ENCODE data around the gene SMG9. TPM values are rescaled to one million over a fixed set of nuclear protein-coding genes. Genes with fewer than 3 reads are reported as not detected.

SMG9 gene
- polyA plus RNA-seq, 1 experiment, result 14.8 TPM

DNA sequence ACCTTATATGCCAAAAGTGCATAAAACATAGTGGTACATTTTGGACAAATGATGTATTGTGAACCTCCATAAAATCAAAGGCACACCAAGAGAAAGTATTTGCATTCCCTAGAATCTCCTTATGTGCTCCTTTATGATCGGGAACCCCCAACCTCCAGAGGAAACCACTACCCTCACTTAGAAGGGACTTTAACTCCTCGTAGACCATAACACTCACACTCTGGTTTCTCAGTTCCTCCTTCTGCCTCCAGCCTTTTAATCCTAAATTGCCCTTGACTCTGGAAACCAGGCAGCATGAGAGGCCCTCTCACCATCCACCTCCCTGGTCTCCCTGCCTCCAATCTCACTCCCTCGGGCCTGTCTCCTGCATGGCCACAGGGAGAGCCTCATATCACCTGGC is 35.8 kb upstream of the SMG9 start:
- no peak for DNase-seq (ENCODE audit: low read depth)
- no peak overlapping the region for H3K4me3 ChIP-seq (ENCODE audit: low read depth, low read length)
- POLR2A ChIA-PET, result no interaction called here
- peaks cover 3% of the 10 kb centered on the region for H3K27me3 ChIP-seq (ENCODE audit: control insufficient read depth, insufficient read depth, low read length)
- CTCF ChIA-PET, result interaction anchor here (1.2 kb wide), 1 partner anchor 197 kb away, joined by 3 read pairs; no protein-coding TSS in a partner anchor
- H3K36me3 ChIP-seq (ENCODE audit: control insufficient read depth, insufficient read depth, low read length), result no peaks in the 10 kb centered on the region
- TF ChIP-seq, protein P1, sequence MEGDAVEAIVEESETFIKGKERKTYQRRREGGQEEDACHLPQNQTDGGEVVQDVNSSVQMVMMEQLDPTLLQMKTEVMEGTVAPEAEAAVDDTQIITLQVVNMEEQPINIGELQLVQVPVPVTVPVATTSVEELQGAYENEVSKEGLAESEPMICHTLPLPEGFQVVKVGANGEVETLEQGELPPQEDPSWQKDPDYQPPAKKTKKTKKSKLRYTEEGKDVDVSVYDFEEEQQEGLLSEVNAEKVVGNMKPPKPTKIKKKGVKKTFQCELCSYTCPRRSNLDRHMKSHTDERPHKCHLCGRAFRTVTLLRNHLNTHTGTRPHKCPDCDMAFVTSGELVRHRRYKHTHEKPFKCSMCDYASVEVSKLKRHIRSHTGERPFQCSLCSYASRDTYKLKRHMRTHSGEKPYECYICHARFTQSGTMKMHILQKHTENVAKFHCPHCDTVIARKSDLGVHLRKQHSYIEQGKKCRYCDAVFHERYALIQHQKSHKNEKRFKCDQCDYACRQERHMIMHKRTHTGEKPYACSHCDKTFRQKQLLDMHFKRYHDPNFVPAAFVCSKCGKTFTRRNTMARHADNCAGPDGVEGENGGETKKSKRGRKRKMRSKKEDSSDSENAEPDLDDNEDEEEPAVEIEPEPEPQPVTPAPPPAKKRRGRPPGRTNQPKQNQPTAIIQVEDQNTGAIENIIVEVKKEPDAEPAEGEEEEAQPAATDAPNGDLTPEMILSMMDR (IDR thresholded peaks at IDR 0.05; ENCODE audit: insufficient read depth, low read depth, low read length), result no peak

DNA sequence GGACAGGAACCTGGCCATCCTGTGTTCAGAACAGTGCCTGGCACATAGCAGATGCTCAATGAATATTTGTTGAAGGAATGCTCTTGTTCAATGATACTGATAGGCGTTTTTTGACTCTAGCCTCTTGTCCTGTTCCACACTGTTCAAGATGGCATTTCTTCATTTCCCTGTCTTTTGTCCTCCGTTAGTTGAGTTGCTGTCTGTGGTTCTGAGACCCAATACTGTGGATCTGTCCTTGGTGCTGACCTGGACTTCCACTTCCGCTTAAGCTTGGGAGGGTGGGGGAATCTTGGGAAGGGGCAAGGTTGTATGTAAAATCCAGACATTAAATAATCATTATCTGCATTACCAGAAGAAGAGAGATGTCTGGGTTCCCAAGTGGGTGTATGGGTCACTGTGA is 34.3 kb upstream of the SMG9 start:
- CTCF ChIA-PET, result interaction anchor here (0.6 to 2.3 kb wide), 5 partner anchors 14 to 224 kb away, joined by 3 to 7 read pairs (median 4); no protein-coding TSS in a partner anchor
- TF ChIP-seq, protein P1 (IDR thresholded peaks at IDR 0.05; ENCODE audit: insufficient read depth, low read depth, low read length), result no peak
- POLR2A ChIA-PET, result no interaction called here
- no peaks in the 10 kb centered on the region for H3K36me3 ChIP-seq (ENCODE audit: control insufficient read depth, insufficient read depth, low read length)
- no peaks in the 10 kb centered on the region; the same call in 1 of the 2 replicates for H3K27me3 ChIP-seq (ENCODE audit: control insufficient read depth, insufficient read depth, low read length)
- no peak overlapping the region for H3K4me3 ChIP-seq (ENCODE audit: low read depth, low read length)
- no peak for DNase-seq (ENCODE audit: low read depth)

DNA sequence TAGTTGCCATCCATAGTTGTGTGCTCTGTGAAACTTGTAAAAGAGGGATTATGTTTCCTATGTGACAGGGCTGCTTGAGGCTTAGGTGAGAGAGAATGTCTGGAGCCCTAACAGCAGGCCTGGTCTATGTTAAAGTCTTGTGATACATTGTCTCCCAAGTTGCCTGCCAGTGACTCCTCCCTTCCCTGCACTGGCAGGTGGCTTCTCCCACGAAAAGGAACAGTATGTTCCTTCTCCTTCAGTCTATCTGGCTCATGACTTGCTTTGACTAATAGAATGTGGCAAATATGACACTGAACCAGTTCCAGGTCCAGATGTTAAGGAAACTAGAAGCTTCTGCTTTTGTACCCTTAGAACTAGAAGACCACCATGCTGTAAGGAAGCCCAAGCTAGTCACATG is 31.9 kb upstream of the SMG9 start:
- no peak for DNase-seq (ENCODE audit: low read depth)
- H3K27me3 ChIP-seq (ENCODE audit: control insufficient read depth, insufficient read depth, low read length), result no peaks in the 10 kb centered on the region
- ChIA-PET CTCF (interaction anchor here (0.7 to 4.0 kb wide), 3 partner anchors 10 to 42 kb away, joined by 3 to 70 read pairs (median 4); no protein-coding TSS in a partner anchor), POLR2A (no interaction called here)
- H3K4me3 ChIP-seq (ENCODE audit: low read depth, low read length), result no peak overlapping the region
- no peaks in the 10 kb centered on the region for H3K36me3 ChIP-seq (ENCODE audit: control insufficient read depth, insufficient read depth, low read length)
- TF ChIP-seq, protein P1 (IDR thresholded peaks at IDR 0.05; ENCODE audit: insufficient read depth, low read depth, low read length), result no peak

DNA sequence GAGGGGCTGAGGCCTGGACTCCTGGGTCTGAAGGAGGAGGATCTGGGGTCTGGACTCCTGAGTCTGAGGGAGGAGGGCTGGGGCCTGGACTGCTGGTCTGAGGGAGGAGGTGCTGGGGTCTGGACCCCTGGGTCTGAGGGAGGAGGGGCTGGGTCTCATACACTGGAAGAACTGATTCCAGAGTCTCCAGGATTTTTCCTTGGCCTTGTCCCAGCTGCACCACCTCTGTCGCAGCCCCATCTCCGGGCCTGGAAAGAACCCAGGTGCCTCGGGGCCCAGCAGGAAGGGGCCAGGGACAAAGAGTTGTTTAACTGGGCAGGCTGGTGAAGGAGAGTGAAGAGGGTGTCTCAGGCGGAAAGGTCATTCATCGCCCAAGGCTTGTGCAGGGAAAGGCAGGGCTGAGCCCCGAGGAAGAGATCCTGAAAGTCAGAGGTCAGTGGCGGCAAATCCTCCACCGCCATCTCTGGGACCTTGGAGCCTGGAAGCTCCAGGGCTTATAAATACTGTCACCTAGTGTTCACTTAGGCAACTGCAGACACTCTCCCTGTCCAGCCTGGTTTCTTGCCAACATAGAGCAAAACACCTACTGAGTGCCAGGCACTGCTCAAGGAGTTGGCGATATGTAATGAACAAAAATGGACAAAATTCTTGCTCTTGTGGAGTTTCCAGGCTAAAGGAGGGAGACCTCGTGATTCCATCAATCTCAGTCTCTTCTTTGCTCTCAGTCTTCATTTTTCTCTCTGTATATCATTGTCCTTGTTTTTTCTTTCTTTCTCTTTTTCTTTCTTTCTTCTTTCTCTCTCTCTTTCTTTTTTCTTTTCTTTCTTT is 30.4 kb upstream of the SMG9 start:
- no peak overlapping the region for H3K4me3 ChIP-seq (ENCODE audit: low read depth, low read length)
- POLR2A ChIA-PET, result no interaction called here
- no peaks in the 10 kb centered on the region for H3K27me3 ChIP-seq (ENCODE audit: control insufficient read depth, insufficient read depth, low read length)
- H3K36me3 ChIP-seq (ENCODE audit: control insufficient read depth, insufficient read depth, low read length), result no peaks in the 10 kb centered on the region
- CTCF ChIA-PET, result interaction anchor here (0.7 to 4.0 kb wide), 23 partner anchors 8 to 231 kb away, joined by 3 to 70 read pairs (median 5); no protein-coding TSS in a partner anchor
- no peak for DNase-seq (ENCODE audit: low read depth)
- TF ChIP-seq, protein P1 (IDR thresholded peaks at IDR 0.05; ENCODE audit: insufficient read depth, low read depth, low read length), result peak; percentile 100

DNA sequence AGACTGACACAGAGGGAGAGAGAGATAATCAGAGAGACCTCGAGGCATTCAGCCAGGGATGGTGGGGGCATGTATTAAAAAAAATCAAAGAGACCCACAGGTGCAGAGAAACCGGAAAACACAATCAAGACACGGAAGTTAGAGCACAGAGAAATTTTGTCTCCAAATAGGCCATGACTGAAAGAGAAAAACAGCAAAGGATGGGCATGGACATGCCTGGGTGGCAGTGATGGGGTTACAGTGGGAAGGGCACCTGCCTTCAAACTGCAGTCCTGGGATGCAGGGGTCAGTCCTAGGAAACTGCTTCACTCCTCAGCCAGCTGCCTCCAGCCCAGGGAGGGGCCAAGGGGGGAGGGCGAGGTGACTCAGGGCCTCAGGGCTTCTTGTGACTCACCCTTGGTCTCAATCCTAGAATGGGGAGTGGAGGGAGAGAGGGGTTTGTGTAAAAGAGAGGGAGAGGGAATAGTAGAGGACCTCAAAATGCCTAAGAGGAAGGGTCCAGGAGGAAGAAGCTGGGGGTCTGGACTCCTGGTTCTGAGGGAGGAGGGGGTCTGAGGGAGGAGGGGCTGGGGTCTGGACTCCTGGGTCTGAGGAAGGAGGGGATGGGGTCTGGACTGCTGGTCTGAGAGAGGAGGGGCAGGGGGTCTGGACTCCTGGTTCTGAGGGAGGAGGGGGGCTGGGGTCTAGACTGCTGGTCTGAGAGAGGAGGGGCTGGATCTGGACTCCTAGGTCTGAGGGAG is 29.6 kb upstream of the SMG9 start:
- no peaks in the 10 kb centered on the region for H3K27me3 ChIP-seq (ENCODE audit: control insufficient read depth, insufficient read depth, low read length)
- no peaks in the 10 kb centered on the region for H3K36me3 ChIP-seq (ENCODE audit: control insufficient read depth, insufficient read depth, low read length)
- CTCF ChIA-PET, result interaction anchor here (0.7 to 4.0 kb wide), 24 partner anchors 7 to 230 kb away, joined by 3 to 70 read pairs (median 5); no protein-coding TSS in a partner anchor
- DNase-seq (ENCODE audit: low read depth), result no peak
- POLR2A ChIA-PET, result no interaction called here
- TF ChIP-seq, protein P1 (IDR thresholded peaks at IDR 0.05; ENCODE audit: insufficient read depth, low read depth, low read length), result no peak
- H3K4me3 ChIP-seq (ENCODE audit: low read depth, low read length), result no peak overlapping the region
